Colonic mucosa (tissue), 4 donors: Measurements from ENCODE around the gene RFX3. TPM values are rescaled to one million over a fixed set of nuclear protein-coding genes. Genes with fewer than 3 reads are reported as not detected.

Experiments
- DNase-seq: peaks from one replicate; pipeline ENCODE4 v3.0.0-alpha.2; 2020
- H3K27ac ChIP-seq: fragments of 200-600 bp; one replicate; pipeline ENCODE4 v1.8.0; 2021
- H3K27me3 ChIP-seq: fragments of 200-600 bp; one replicate; pipeline ENCODE4 v1.8.0; 2021
- H3K36me3 ChIP-seq: fragments of 200-600 bp; one replicate; pipeline ENCODE4 v1.8.0; 2021
- H3K4me1 ChIP-seq: fragments of 200-600 bp; one replicate; pipeline ENCODE4 v1.8.0; 2021; ENCODE audit warnings: mild to moderate bottlenecking
- H3K4me3 ChIP-seq: fragments of 200-600 bp; one replicate; pipeline ENCODE4 v1.8.0; 2021
- H3K9ac ChIP-seq, 2 donors: one replicate each; pipeline ENCODE4 v1.7.0; 2013; ENCODE audit warnings: control low read depth in 2 of 2, low read depth in 2 of 2, low read length in 2 of 2
- H3K9me3 ChIP-seq: fragments of 200-600 bp; one replicate; pipeline ENCODE4 v1.8.0; 2021
- intact Hi-C: fragments of 100-400 bp; cut with DNase I; formaldehyde crosslinking; loops from one replicate; pipeline ENCODE4 v1.14.1; 2022
- total RNA-seq, 2 donors: library from RNA; stranded (reverse); fragmentation: NEBNext Ultra II Directional in 1 of 2; extraction: Animal tissue kit (Norgen Biotek cat#: 25700) in 1 of 2; gene quantifications; one replicate each; pipeline ENCODE4 v1.2.1, GENCODE V29; 2021
- TF ChIP-seq, protein P1 (sequence below): fragments of 200-600 bp; IDR thresholded peaks from one replicate; pipeline ENCODE4 v1.8.0; 2022; ENCODE audit warnings: antibody characterized with exemption, mild to moderate bottlenecking
- donor health status: healthy.
- donor health status: DM: no; HTN: no; CAD: no.
- donor health status: DM: no; HTN: no; CAD: no.

Gene RFX3
- total RNA-seq, 2 donors from 2014 or later: 9.8 to 12.1 TPM

DNA sequence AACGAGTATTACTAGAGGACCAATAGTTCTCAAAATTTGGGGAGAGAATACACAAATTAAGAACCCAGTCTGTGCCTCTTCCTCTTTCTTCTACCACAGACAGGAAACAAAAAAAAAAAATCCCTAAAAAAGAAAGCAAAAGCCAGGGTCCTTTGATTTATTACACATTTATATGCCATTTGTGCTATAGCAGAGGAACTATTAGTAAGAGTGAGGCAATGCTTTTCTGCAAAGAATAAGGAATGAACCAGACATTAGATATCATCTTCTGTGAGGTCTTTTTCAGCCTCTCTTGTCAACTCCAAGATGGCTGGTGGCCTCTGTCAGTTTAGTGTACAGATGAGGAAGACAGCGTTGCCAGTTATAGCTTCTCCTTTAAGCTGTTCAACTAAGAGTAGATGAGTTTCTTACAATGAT, 127.6 kb downstream of the RFX3 start:
- Histone ChIP-seq H3K36me3 (no peaks in the 10 kb centered on the region), H3K4me1 (no peaks in the 10 kb centered on the region), H3K9me3 (no peaks in the 10 kb centered on the region), H3K27me3 (no peaks in the 10 kb centered on the region), H3K27ac (no peak overlapping the region), H3K9ac (no peak overlapping the region), H3K4me3 (no peak overlapping the region)
- intact Hi-C loops: no loop called here
- DNase-seq: no peak
- TF ChIP-seq, protein P1, sequence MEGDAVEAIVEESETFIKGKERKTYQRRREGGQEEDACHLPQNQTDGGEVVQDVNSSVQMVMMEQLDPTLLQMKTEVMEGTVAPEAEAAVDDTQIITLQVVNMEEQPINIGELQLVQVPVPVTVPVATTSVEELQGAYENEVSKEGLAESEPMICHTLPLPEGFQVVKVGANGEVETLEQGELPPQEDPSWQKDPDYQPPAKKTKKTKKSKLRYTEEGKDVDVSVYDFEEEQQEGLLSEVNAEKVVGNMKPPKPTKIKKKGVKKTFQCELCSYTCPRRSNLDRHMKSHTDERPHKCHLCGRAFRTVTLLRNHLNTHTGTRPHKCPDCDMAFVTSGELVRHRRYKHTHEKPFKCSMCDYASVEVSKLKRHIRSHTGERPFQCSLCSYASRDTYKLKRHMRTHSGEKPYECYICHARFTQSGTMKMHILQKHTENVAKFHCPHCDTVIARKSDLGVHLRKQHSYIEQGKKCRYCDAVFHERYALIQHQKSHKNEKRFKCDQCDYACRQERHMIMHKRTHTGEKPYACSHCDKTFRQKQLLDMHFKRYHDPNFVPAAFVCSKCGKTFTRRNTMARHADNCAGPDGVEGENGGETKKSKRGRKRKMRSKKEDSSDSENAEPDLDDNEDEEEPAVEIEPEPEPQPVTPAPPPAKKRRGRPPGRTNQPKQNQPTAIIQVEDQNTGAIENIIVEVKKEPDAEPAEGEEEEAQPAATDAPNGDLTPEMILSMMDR: no peak

DNA sequence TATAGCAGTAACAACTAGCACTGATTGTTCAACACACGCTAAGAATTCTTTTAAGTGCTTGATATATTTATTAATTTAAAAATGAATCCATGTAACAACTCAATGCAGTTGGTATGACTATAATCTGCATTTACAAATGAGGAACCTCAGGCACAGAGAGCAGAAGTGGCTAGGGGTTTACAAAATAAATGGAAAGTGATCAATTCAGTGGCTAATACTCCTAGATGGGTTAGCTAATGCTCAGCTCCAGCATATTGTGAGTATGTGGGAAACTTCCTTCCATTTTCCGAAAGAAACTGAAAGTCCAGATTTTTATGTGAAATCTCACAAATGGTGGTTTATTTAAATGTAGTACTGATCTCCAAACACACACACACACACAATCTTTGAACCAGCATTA, 128.0 kb downstream of the RFX3 start:
- Histone ChIP-seq H3K27me3 (no peaks in the 10 kb centered on the region), H3K9ac (no peak overlapping the region), H3K4me3 (no peak overlapping the region), H3K9me3 (no peaks in the 10 kb centered on the region), H3K27ac (no peak overlapping the region), H3K36me3 (no peaks in the 10 kb centered on the region), H3K4me1 (no peaks in the 10 kb centered on the region)
- TF ChIP-seq, protein P1: no peak
- no peak for DNase-seq
- intact Hi-C loops: no loop called here

DNA sequence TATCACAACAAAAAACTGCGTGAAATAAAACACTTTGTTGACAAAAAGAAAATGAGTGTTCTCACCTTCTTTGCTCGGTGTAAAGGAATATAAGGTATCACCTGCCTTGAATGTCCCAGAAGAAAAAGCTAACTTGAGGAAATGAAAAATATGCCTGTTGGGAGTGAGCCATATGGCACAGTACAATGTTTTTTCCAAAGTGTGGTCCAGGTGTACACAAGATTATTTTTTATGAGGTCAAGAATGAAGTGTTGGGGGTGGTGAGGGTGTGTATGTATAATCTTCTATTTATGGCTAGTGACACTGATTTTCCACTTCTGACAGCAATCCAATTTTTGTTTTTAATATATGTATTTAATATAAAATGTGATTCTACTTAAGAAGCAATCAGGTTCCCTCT, 134.4 kb downstream of the RFX3 start:
- no peak for DNase-seq
- intact Hi-C loops: no loop called here
- Histone ChIP-seq H3K27ac (no peak overlapping the region), H3K4me1 (no peaks in the 10 kb centered on the region), H3K36me3 (no peaks in the 10 kb centered on the region), H3K9me3 (no peaks in the 10 kb centered on the region), H3K4me3 (no peak overlapping the region), H3K9ac (no peak overlapping the region), H3K27me3 (no peaks in the 10 kb centered on the region)
- TF ChIP-seq, protein P1: no peak

DNA sequence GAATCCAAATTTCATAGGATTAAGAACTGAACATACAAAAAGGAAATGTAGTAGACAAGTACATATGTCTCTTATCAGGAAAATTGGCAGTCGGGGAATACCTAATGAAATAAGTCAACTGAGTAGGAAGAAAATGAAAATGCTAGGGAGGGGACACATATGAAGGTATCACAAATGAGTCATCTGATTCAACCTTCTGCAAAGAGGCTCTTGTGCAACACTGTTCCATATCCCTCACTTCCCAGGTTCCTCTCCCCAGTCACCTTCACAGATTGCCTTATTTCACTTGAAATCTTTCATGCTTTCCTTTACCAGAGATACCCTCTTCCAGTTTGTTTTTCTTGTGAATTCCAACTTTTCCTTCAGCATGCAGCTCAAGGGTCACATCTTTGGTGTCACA, 139.0 kb downstream of the RFX3 start:
- DNase-seq: no peak
- H3K27ac ChIP-seq: no peak overlapping the region
- H3K36me3 ChIP-seq: no peaks in the 10 kb centered on the region
- no peaks in the 10 kb centered on the region for H3K27me3 ChIP-seq
- no peaks in the 10 kb centered on the region for H3K4me1 ChIP-seq
- TF ChIP-seq, protein P1: no peak
- no peaks in the 10 kb centered on the region for H3K9me3 ChIP-seq
- H3K4me3 ChIP-seq: no peak overlapping the region
- H3K9ac ChIP-seq: no peak overlapping the region
- intact Hi-C loops: no loop called here

DNA sequence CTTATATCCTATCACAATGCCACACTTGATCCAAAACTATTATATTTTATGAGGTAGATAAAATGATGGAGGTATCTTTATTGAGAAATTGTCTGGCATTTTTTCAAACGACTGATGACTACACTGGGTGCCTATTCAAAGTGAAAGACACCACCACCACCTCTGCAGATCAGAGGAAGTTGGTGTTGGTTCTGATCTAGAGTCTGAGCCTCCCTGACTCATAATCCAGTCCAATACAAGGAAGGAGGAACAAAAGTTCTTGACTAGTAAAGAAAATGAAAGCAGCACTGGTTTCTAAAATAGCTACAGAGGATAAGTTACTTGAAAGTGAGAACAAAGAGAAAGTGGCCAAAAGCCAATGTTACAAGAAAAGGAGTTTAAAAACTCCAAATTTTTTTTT, 139.9 kb downstream of the RFX3 start:
- H3K9me3 ChIP-seq: no peaks in the 10 kb centered on the region
- H3K4me1 ChIP-seq: no peaks in the 10 kb centered on the region
- no peak for DNase-seq
- H3K9ac ChIP-seq: no peak overlapping the region
- no peak overlapping the region for H3K27ac ChIP-seq
- TF ChIP-seq, protein P1: no peak
- intact Hi-C loops: no loop called here
- no peaks in the 10 kb centered on the region for H3K27me3 ChIP-seq
- H3K36me3 ChIP-seq: no peaks in the 10 kb centered on the region
- no peak overlapping the region for H3K4me3 ChIP-seq

DNA sequence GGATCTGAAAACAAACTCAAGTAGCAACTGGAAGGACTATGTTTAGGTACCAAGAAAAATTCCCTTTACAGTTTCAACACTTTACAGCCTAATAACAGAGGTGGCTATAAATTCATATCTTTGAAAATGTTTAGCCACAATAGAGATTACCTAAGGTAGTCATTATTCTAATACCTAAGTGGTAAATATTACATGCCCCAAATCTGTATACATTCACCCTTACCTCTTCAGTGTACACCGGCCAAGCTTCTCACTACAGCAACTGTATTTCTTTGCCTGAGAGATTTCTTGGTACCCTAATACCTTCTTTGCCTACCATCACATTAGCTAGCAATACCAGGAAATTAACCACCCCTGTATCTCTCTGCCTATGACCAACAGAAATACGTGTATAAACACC, 154.0 kb downstream of the RFX3 start:
- H3K36me3 ChIP-seq: no peaks in the 10 kb centered on the region
- no peak for DNase-seq
- H3K27ac ChIP-seq: no peak overlapping the region
- H3K9ac ChIP-seq: no peak overlapping the region
- H3K9me3 ChIP-seq: no peaks in the 10 kb centered on the region
- H3K4me1 ChIP-seq: no peaks in the 10 kb centered on the region
- H3K4me3 ChIP-seq: no peak overlapping the region
- H3K27me3 ChIP-seq: no peaks in the 10 kb centered on the region
- TF ChIP-seq, protein P1: no peak
- intact Hi-C loops: no loop called here
